Measurements from ENCODE around the gene METRN.
A peak's percentile ranks its signal among the peaks of the same experiment; 100 is the strongest.

METRN gene

GRCh38 chr16:767743-768235, 52.9 kb downstream of the METRN start:
- H3K27ac ChIP-seq (ENCODE audit: extremely low read depth, low read depth, low read length): no peak overlapping the region
- H3K36me3 ChIP-seq (ENCODE audit: control insufficient read depth in 2 of 2, insufficient read depth in 1 of 2, low read length in 2 of 2): no peaks in the 10 kb centered on the region
- ChIA-PET POLR2A (no interaction called here), CTCF (no interaction called here)
- no peak overlapping the region for H3K4me3 ChIP-seq (ENCODE audit: low read depth, low read length)
- H3K9me3 ChIP-seq (ENCODE audit: control insufficient read depth, insufficient read depth, low read depth, low read length): no peaks in the 10 kb centered on the region
- H3K4me1 ChIP-seq (ENCODE audit: control insufficient read depth, insufficient read depth, low read length): no peaks in the 10 kb centered on the region
- TF ChIP-seq KLF10 (tag by site-specific recombination; IDR thresholded peaks at IDR 0.05) (no peak), ZNF747 (tag by site-specific recombination; IDR thresholded peaks at IDR 0.05) (no peak), ZNF585B (tag by site-specific recombination; IDR thresholded peaks at IDR 0.05) (no peak), RBAK (tag by site-specific recombination; IDR thresholded peaks at IDR 0.05) (no peak), REPIN1 (tag by site-specific recombination; IDR thresholded peaks at IDR 0.05; ENCODE audit: low read depth) (no peak), ZNF624 (tag by site-specific recombination; IDR thresholded peaks at IDR 0.05) (no peak), SETDB1 (IDR thresholded peaks at IDR 0.05; ENCODE audit: insufficient read length, low read length) (no peak), ZNF837 (tag by site-specific recombination; IDR thresholded peaks at IDR 0.05) (no peak), ZFP3 (tag by site-specific recombination; IDR thresholded peaks at IDR 0.05; ENCODE audit: low read depth) (no peak), ZNF138 (tag by site-specific recombination; IDR thresholded peaks at IDR 0.05; ENCODE audit: borderline replicate concordance) (no peak), ZNF792 (tag by site-specific recombination; IDR thresholded peaks at IDR 0.05) (no peak), SCRT1 (tag by site-specific recombination; IDR thresholded peaks at IDR 0.05; ENCODE audit: borderline replicate concordance) (no peak), ZNF391 (tag by site-specific recombination; IDR thresholded peaks at IDR 0.05; ENCODE audit: borderline replicate concordance, low read depth) (no peak), ZNF843 (tag by site-specific recombination; IDR thresholded peaks at IDR 0.05) (no peak)
- TF ChIP-seq, protein P1, sequence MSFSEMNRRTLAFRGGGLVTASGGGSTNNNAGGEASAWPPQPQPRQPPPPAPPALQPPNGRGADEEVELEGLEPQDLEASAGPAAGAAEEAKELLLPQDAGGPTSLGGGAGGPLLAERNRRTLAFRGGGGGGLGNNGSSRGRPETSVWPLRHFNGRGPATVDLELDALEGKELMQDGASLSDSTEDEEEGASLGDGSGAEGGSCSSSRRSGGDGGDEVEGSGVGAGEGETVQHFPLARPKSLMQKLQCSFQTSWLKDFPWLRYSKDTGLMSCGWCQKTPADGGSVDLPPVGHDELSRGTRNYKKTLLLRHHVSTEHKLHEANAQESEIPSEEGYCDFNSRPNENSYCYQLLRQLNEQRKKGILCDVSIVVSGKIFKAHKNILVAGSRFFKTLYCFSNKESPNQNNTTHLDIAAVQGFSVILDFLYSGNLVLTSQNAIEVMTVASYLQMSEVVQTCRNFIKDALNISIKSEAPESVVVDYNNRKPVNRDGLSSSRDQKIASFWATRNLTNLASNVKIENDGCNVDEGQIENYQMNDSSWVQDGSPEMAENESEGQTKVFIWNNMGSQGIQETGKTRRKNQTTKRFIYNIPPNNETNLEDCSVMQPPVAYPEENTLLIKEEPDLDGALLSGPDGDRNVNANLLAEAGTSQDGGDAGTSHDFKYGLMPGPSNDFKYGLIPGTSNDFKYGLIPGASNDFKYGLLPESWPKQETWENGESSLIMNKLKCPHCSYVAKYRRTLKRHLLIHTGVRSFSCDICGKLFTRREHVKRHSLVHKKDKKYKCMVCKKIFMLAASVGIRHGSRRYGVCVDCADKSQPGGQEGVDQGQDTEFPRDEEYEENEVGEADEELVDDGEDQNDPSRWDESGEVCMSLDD (tag by site-specific recombination; IDR thresholded peaks at IDR 0.05): no peak
- TF ChIP-seq, protein P2, sequence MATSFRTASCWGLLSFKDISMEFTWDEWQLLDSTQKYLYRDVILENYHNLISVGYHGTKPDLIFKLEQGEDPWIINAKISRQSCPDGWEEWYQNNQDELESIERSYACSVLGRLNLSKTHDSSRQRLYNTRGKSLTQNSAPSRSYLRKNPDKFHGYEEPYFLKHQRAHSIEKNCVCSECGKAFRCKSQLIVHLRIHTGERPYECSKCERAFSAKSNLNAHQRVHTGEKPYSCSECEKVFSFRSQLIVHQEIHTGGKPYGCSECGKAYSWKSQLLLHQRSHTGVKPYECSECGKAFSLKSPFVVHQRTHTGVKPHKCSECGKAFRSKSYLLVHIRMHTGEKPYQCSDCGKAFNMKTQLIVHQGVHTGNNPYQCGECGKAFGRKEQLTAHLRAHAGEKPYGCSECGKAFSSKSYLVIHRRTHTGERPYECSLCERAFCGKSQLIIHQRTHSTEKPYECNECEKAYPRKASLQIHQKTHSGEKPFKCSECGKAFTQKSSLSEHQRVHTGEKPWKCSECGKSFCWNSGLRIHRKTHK (tag by site-specific recombination; IDR thresholded peaks at IDR 0.05): no peak

GRCh38 chr16:768428-768827, 53.5 kb downstream of the METRN start:
- Histone ChIP-seq H3K27ac (ENCODE audit: extremely low read depth, low read depth, low read length) (no peak overlapping the region), H3K9me3 (ENCODE audit: control insufficient read depth, insufficient read depth, low read depth, low read length) (no peaks in the 10 kb centered on the region), H3K4me3 (ENCODE audit: low read depth, low read length) (no peak overlapping the region), H3K4me1 (ENCODE audit: control insufficient read depth, insufficient read depth, low read length) (no peaks in the 10 kb centered on the region), H3K36me3 (ENCODE audit: control insufficient read depth in 2 of 2, insufficient read depth in 1 of 2, low read length in 2 of 2) (no peaks in the 10 kb centered on the region)
- CTCF ChIA-PET: no interaction called here
- POLR2A ChIA-PET: no interaction called here
- TF ChIP-seq ZNF639 (tag by site-specific recombination; IDR thresholded peaks at IDR 0.05) (no peak), ZNF214 (tag by site-specific recombination; IDR thresholded peaks at IDR 0.05; ENCODE audit: borderline replicate concordance) (no peak), KLF1 (tag by site-specific recombination; IDR thresholded peaks at IDR 0.05) (peak; percentile 87), ZFHX2 (tag by site-specific recombination; conservative IDR thresholded peaks at IDR 0.05) (peak; percentile 67; the same call in 1 of the 2 replicates), OVOL3 (tag by site-specific recombination; IDR thresholded peaks at IDR 0.05) (no peak), GLIS2 (tag by site-specific recombination; IDR thresholded peaks at IDR 0.05) (peak; percentile 33; the same call in 1 of the 2 replicates), EGR2 (tag by site-specific recombination; IDR thresholded peaks at IDR 0.05; ENCODE audit: low read depth) (peak; percentile 16; the same call in 1 of the 2 replicates), GLIS1 (tag by site-specific recombination; IDR thresholded peaks at IDR 0.05) (peak; percentile 23; the same call in 1 of the 2 replicates), KLF9 (tag by site-specific recombination; IDR thresholded peaks at IDR 0.05; ENCODE audit: low read depth) (peak; percentile 21; the same call in 1 of the 2 replicates)
- TF ChIP-seq, protein P3, sequence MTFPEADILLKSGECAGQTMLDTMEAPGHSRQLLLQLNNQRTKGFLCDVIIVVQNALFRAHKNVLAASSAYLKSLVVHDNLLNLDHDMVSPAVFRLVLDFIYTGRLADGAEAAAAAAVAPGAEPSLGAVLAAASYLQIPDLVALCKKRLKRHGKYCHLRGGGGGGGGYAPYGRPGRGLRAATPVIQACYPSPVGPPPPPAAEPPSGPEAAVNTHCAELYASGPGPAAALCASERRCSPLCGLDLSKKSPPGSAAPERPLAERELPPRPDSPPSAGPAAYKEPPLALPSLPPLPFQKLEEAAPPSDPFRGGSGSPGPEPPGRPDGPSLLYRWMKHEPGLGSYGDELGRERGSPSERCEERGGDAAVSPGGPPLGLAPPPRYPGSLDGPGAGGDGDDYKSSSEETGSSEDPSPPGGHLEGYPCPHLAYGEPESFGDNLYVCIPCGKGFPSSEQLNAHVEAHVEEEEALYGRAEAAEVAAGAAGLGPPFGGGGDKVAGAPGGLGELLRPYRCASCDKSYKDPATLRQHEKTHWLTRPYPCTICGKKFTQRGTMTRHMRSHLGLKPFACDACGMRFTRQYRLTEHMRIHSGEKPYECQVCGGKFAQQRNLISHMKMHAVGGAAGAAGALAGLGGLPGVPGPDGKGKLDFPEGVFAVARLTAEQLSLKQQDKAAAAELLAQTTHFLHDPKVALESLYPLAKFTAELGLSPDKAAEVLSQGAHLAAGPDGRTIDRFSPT (tag by site-specific recombination; IDR thresholded peaks at IDR 0.05): peak; percentile 24; the same call in 1 of the 2 replicates
- TF ChIP-seq, protein P4, sequence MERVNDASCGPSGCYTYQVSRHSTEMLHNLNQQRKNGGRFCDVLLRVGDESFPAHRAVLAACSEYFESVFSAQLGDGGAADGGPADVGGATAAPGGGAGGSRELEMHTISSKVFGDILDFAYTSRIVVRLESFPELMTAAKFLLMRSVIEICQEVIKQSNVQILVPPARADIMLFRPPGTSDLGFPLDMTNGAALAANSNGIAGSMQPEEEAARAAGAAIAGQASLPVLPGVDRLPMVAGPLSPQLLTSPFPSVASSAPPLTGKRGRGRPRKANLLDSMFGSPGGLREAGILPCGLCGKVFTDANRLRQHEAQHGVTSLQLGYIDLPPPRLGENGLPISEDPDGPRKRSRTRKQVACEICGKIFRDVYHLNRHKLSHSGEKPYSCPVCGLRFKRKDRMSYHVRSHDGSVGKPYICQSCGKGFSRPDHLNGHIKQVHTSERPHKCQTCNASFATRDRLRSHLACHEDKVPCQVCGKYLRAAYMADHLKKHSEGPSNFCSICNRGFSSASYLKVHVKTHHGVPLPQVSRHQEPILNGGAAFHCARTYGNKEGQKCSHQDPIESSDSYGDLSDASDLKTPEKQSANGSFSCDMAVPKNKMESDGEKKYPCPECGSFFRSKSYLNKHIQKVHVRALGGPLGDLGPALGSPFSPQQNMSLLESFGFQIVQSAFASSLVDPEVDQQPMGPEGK (tag by site-specific recombination; IDR thresholded peaks at IDR 0.05): 0 out of 2 replicates have a peak, but pooled peaks have one; percentile 11

Data from HEK293 (cell line).